ENCODE measurements around the gene RALY.
A peak's percentile ranks its signal among the peaks of the same experiment; 100 is the strongest.

The RALY gene

DNA sequence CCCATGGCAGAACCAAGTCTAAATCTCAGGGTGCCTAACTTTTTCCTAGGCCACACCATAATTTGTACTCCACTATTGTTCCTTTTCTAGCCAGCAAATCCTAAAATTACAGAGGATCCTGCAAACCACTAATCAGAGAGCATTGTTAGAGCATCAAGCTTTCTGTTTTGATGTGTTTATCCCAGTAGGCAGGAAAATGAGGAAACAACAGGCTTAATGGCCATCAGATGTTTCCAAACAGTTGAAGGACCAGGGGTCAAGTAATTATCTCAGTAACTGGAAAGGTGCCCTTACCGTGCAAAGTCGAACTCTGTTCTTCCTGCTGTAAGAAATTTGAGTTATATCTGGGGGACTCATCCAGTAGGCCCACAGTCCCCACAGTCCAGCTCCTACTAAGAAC lies 58.7 kb downstream of the RALY start:
- DNase-seq: no peak

DNA sequence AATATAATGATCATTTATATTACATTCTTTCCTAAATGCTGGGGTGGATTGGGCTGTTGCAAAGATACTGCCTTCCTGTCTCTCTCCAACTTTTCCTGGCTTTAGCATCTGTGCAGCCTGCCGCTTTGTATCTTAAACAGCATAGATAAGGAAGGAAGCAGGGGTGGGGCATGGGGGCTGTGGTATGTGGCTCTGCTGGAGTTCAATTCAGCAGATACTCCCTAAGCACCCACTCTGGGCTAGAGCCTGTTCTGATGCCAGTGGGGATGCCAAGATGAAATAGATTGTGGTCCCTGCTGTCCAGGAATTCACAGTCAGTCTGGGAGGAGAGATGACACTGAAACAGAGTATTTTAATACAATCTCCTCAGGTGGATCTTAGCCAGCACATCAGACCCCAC lies 61.6 kb downstream of the RALY start:
- no peak for DNase-seq

GRCh38 chr20:34058831-34059230 lies 65.1 kb downstream of the RALY start:
- DNase-seq: peak; percentile 27

GRCh38 chr20:34060970-34061369 lies 67.3 kb downstream of the RALY start:
- DNase-seq: no peak

DNA sequence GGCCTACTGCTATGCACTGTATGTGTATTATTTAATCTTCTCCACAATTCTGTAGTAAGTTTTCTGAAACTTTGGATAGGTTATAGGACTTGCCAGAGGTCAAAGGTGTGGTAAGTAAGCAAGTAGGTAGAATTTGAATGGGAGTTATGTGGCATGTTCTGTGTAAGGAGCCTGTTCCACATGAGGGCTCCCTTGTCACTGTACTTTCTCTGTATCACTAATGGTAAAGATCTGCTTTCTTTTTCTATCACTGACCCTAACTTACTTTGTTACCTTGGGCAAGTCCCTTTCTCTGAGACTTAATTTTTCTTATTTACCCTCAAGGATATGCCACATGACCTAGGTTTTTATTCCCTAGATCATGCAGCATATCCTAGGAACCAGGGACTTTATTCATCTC lies 68.0 kb downstream of the RALY start:
- no peak for DNase-seq

DNA sequence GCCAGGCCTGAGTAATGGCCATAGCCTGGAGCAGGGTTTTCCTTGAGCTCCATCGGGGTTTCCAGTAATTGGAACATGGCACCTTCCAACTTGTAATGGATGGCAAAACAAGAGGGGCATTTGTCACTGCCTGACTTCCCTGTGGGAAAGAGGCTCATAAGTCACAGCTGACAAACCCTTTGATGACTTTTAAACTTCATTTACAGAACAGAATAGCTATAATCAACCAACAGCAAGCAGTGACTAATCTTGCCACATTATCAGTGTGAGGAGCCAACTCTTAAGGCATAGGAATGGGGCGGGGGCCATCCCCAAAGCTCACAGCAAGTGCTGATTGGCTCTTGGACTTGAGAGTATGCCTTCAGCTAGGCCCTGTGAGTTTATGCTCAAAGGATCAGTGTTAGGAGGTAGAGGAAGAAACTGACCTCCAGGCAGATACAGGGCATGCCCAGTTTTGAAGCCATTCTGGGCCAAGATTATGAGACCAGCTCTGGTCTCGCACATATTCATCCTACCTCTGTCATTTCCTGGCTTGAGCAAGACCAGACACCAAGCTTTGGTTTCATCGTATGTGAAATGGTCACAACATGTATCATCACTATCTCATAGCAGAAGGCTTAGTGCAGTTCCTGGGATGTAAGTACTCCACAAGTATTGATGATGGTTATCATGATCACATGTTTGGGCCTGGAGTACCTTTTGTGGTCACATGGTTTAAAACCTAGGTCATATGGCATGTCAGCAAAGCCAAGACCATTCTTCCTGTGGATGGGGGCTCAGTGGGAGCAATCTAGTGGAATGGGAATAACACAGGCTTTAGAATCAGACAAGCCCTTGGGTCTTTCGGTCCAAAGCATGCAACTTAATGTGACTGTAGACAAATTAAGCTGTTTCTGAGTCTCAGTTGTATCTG lies 69.1 kb downstream of the RALY start:
- DNase-seq: no peak

DNA sequence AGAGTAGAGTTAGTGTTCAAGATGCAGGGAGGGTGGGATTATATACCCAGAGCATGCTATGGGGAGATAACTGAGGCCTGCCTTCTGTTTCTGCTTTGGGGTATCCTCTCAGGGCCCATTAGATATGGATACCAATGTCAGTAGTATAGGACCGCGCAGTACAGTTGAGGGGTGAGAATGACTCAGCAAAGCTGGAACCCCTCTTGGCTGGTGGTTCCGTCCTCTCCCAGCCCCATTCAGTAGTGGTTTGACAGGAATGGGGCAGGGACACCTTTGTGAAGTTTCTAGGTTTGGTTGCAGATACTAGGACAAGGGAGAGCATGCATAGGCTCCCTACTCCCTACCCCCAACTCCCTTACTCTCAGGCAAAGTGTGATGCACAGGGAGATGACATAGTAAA lies 70.6 kb downstream of the RALY start:
- no peak for DNase-seq

DNA sequence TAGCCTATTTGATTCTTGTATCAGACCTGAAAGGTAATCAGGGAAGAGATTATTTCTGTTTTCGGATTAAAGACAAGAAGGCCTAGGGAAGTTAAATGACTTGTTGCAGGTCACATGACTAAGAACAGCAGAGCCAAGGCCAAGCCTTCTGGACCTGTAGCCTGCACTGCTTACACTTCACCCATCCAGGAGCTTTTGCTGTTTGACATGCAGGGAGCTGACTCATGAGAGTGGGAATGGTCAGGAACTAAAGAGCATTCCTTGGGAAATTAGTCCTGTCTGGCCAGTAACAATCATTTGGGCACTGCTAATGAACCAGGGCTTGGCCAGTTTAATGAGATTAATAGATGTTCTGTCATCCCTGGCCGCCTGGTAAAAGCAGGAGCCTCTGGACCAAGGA lies 71.5 kb downstream of the RALY start:
- no peak for DNase-seq

GRCh38 chr20:34066476-34067090 lies 72.9 kb downstream of the RALY start:
- DNase-seq: no peak

GRCh38 chr20:34068001-34068400 lies 74.3 kb downstream of the RALY start:
- DNase-seq: no peak

GRCh38 chr20:34069341-34070078 lies 75.8 kb downstream of the RALY start:
- peak; percentile 74 for DNase-seq

DNA sequence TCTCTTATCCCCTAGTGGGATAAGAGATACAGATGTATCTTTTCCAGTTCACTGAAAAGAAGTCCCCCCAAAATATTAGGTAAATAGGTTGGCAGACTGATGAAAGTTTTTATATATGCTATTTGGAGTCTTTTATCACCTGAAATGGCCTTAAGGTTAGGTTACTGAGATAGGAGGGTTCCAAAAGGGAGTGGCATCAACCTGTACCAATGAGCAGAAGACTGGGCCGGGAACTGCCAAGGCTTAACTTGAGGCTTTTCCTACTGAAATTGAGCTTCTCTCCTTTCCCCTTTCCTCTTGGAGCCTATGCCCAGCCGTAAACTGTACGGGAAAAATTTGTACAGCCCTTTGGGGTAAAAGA lies 76.3 kb downstream of the RALY start:
- DNase-seq: no peak

- DNase-seq: no peak
Measured at GRCh38 chr20:34070859-34071258, 77.1 kb downstream of the RALY start.

DNA sequence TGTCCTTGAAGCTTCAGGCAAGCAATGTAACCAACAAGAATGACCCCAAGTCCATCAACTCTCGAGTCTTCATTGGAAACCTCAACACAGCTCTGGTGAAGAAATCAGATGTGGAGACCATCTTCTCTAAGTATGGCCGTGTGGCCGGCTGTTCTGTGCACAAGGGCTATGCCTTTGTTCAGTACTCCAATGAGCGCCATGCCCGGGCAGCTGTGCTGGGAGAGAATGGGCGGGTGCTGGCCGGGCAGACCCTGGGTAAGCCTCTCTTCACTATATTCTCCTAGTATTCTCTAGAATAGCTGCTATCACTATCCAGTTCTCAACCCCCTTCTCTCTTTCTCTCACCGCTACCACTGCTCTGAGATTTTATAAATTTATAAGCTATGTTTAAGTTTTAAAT lies 78.4 kb downstream of the RALY start:
- no peak for DNase-seq

- DNase-seq: no peak
Measured at GRCh38 chr20:34072778-34073177, 79.1 kb downstream of the RALY start.

DNA sequence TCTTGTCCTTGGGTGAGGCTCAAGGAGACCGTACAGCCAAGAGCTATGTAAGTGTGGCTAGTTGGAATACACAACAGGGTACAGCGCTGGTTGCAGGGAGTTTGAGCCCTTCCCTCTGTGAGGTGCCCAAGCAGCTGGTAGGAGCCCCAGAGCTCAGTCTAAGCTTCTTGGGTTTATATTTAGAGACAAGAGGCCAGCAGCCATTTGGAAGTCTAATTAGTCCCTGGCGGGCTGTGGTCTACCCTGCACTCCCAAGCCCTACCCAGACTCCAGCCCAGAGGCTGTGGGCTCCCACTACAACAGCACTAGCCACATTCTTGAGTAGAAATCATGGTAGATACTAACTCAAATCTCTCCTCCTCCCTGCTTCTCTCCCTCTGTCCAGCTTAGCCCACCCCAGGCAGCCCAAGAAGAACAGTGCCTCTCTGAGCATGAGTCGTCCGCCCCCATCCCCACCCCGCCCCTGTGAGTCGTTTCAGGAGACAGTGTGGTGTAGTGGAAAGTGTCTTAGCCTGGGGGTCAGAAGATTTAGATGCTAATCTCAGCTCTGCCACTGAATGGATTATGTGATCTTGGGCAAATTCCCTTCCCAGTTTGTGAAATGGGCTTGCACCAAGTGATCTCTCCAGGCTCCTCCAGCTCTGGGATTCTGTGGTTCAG lies 80.5 kb downstream of the RALY start:
- no peak for DNase-seq

DNA sequence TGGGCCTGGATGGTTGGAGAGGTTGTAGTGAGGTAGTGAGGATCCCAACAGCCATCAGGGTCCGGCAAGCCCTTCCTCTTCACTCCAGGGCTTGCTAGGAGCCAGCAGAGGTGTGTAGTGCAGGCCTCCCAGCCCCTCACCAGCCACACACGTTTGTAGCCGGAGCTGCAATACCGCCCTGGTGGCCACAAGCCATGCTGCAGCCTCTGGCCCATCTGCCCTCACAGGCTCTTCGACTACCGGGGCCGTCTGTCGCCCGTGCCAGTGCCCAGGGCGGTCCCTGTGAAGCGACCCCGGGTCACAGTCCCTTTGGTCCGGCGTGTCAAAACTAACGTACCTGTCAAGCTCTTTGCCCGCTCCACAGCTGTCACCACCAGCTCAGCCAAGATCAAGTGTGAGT lies 81.9 kb downstream of the RALY start:
- DNase-seq: no peak

DNA sequence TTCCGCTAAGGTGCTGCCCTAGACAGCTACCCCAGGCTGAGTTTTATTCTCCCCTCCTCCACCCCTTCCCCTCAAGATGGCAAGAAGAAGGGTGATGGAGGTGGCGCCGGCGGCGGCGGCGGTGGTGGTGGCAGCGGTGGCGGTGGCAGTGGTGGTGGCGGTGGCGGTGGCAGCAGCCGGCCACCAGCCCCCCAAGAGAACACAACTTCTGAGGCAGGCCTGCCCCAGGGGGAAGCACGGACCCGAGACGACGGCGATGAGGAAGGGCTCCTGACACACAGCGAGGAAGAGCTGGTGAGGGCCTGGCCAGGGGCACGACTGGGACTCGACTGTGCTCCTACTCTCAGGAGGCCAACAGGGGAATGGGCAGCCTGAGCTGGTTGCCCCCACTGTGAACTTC lies 83.2 kb downstream of the RALY start:
- no peak for DNase-seq

DNA sequence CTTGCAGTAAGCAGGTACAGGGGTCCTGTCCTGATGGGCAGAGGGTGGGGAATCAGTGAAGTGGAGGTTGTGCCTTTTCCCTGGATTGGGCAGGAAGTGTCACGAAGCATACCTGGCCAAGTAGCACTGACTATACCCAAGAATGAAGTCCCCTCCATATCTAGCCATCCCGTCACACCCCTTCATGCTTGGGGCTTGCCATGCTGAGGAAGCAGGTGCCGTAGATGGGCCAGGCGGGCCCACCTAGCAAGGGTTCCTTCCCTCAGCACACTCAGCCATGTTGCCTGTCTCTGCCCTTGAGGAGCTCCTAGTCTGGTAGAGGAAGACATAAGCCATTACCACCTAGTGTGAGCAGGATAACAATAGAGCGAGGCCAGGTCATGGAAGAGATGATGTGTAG lies 84.8 kb downstream of the RALY start:
- DNase-seq: no peak

DNA sequence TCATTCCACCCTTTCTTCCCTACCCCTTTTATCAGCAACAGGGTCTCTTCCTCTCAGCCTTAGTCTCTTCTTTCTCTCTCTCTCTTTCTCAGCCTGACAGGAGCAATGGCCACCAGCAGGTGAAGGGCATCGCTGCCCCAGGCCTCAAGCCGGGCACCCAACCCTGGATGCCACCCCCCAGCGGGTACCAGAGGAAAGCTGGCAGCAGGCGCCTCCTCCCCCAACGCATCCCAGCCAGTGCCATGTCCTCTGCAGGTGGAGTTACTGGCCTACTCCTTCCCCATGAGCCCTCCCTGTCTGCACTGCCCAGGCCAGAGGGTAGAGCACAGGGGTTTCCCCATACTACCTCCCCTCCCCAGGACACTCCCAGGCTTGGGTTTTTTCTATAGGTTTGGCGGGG lies 86.1 kb downstream of the RALY start:
- DNase-seq: no peak

GRCh38 chr20:34082232-34082887 lies 88.6 kb downstream of the RALY start:
- DNase-seq: no peak

DNA sequence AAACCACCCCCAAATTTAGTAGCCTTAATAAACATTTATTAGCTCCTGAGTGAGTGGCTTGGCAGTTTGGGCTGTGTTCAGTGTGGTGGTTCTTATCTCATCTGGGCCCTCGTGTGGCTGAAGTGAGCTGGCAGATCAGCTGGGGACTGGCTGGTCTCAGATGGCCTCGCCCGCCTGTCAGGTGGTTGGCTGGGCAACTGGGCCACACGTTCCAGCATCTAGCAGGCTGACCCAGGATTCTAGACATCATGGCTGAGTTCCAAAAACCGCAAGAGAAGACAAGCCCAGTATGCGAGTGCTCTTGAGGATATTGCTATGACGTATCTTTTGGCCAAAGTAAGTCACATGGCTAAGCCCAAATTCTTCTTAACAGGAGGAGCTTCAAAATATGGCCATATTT lies 89.4 kb downstream of the RALY start:
- peak; percentile 91 for DNase-seq

- no peak for DNase-seq
Measured at GRCh38 chr20:34083781-34084180, 90.1 kb downstream of the RALY start.
